HEK293T (cell line): ENCODE measurements around the gene HOXA11.
A peak's percentile ranks its signal among the peaks of the same experiment; 100 is the strongest.

Experiments
- CTCF ChIA-PET: fragments of 350-600 bp; formaldehyde crosslinking; extraction: SDS; loops from one replicate; lab custom pipeline; 2021; ENCODE audit warnings: antibody characterized with exemption, inconsistent platforms; lab: Yijun Ruan, JAX
- POLR2A ChIA-PET: fragments of 350-600 bp; formaldehyde crosslinking; extraction: SDS; loops from one replicate; lab custom pipeline; 2020; ENCODE audit warnings: antibody characterized with exemption, inconsistent platforms; lab: Yijun Ruan, JAX
- DNase-seq: peaks from one replicate; pipeline ENCODE4 v3.0.0; 2012; ENCODE audit warnings: mixed read lengths; ENCODE audit errors: extremely low spot score
- ARNT ChIP-seq: fragments of 450-650 bp; IDR thresholded peaks from 2 replicates; pipeline ENCODE4 v1.6.1; 2017; ENCODE audit warnings: mild to moderate bottlenecking
- BHLHE40 ChIP-seq: fragments of 450-650 bp; IDR thresholded peaks from 2 replicates; pipeline ENCODE4 v1.6.1; 2016; ENCODE audit warnings: mild to moderate bottlenecking, moderate library complexity, borderline replicate concordance
- CTBP1 ChIP-seq: fragments of 450-650 bp; IDR thresholded peaks from 2 replicates; pipeline ENCODE4 v1.6.1; 2016; ENCODE audit warnings: borderline replicate concordance
- ELF4 ChIP-seq: fragments of 450-650 bp; IDR thresholded peaks from 2 replicates; pipeline ENCODE4 v1.6.1; 2017; ENCODE audit warnings: antibody characterized with exemption
- FOXA1 ChIP-seq: fragments of 450-650 bp; IDR thresholded peaks from 2 replicates; pipeline ENCODE4 v1.6.1; 2016; ENCODE audit warnings: mild to moderate bottlenecking
- FOXK2 ChIP-seq: fragments of 450-650 bp; IDR thresholded peaks from 2 replicates; pipeline ENCODE4 v1.6.1; 2016; ENCODE audit warnings: mild to moderate bottlenecking
- FOXM1 ChIP-seq: fragments of 450-650 bp; IDR thresholded peaks from 2 replicates; pipeline ENCODE4 v1.6.1; 2017; ENCODE audit warnings: mild to moderate bottlenecking, borderline replicate concordance
- HDGF ChIP-seq: fragments of 450-650 bp; IDR thresholded peaks from 2 replicates; pipeline ENCODE4 v1.6.1; 2017; ENCODE audit warnings: antibody characterized with exemption, borderline replicate concordance
- L3MBTL2 ChIP-seq: fragments of 450-650 bp; conservative IDR thresholded peaks from 2 replicates; pipeline ENCODE4 v1.6.1; 2016; ENCODE audit warnings: mild to moderate bottlenecking
- LEF1 ChIP-seq: fragments of 450-650 bp; IDR thresholded peaks from 2 replicates; pipeline ENCODE4 v1.6.1; 2017; ENCODE audit warnings: mild to moderate bottlenecking, borderline replicate concordance
- NFRKB ChIP-seq: fragments of 450-650 bp; IDR thresholded peaks from 2 replicates; pipeline ENCODE4 v1.6.1; 2016; ENCODE audit warnings: mild to moderate bottlenecking, moderate library complexity
- PKNOX1 ChIP-seq: fragments of 450-650 bp; IDR thresholded peaks from 2 replicates; pipeline ENCODE4 v1.6.1; 2016
- SP1 ChIP-seq: fragments of 450-650 bp; IDR thresholded peaks from 2 replicates; pipeline ENCODE4 v1.6.1; 2017
- SUZ12 ChIP-seq: fragments of 450-650 bp; IDR thresholded peaks from 2 replicates; pipeline ENCODE4 v1.6.1; 2016; ENCODE audit warnings: mild to moderate bottlenecking
- TARDBP ChIP-seq: fragments of 450-650 bp; IDR thresholded peaks from 2 replicates; pipeline ENCODE4 v1.6.1; 2016
- ZNF384 ChIP-seq: fragments of 450-650 bp; IDR thresholded peaks from 2 replicates; pipeline ENCODE4 v1.6.1; 2016

Gene HOXA11

GRCh38 chr7:27137640-27138315 lies 47.3 kb downstream of the HOXA11 start:
- DNase-seq = no peak
- ChIA-PET POLR2A (no interaction called here), CTCF (no interaction called here)
- TF ChIP-seq ARNT = no peak
- TF ChIP-seq SP1 = no peak
- TF ChIP-seq PKNOX1 = no peak
- no peak for TF ChIP-seq NFRKB
- TF ChIP-seq BHLHE40 = no peak
- TF ChIP-seq SUZ12 = no peak
- TF ChIP-seq FOXA1 = no peak
- no peak for TF ChIP-seq HDGF
- no peak for TF ChIP-seq ELF4
- no peak for TF ChIP-seq ZNF384
- no peak for TF ChIP-seq LEF1
- TF ChIP-seq FOXK2 = no peak
- TF ChIP-seq TARDBP = no peak

- CTCF ChIA-PET = interaction anchor here (0.8 to 1.5 kb wide), 4 partner anchors 7 to 35 kb away, joined by 3 to 4 read pairs (median 3); partner anchors contain the start of gene HOXA5
- POLR2A ChIA-PET = interaction anchor here (0.8 to 1.9 kb wide), 6 partner anchors 15 to 275 kb away, joined by 3 to 5 read pairs (median 4); partner anchors contain the start of gene HOXA3
- TF ChIP-seq LEF1 (no peak), HDGF (no peak), CTBP1 (no peak), ZNF384 (no peak), SP1 (no peak), FOXA1 (no peak), ARNT (no peak), PKNOX1 (no peak), BHLHE40 (no peak)
- DNase-seq = no peak
Measured at GRCh38 chr7:27134392-27134791, 50.6 kb downstream of the HOXA11 start.

- ChIA-PET CTCF (interaction anchor here (0.8 to 1.5 kb wide), 4 partner anchors 8 to 35 kb away, joined by 3 to 4 read pairs (median 3); partner anchors contain the start of gene HOXA5), POLR2A (interaction anchor here (0.9 to 1.9 kb wide), 5 partner anchors 11 to 274 kb away, joined by 4 to 6 read pairs (median 5); partner anchors contain the start of genes HOXA3 and HOXA5)
- TF ChIP-seq L3MBTL2 = no peak
- peak; percentile 43; the same call in 1 of the 2 replicates for TF ChIP-seq PKNOX1
- DNase-seq = no peak
Measured at GRCh38 chr7:27133409-27134231, 51.4 kb downstream of the HOXA11 start.

- POLR2A ChIA-PET = interaction anchor here (1.3 to 1.9 kb wide), 2 partner anchors 11 to 20 kb away, joined by 5 to 6 read pairs; partner anchors contain the start of genes HOXA3 and HOXA5
Measured at GRCh38 chr7:27132978-27133377, 52.1 kb downstream of the HOXA11 start.

GRCh38 chr7:27132214-27132613 lies 52.8 kb downstream of the HOXA11 start:
- POLR2A ChIA-PET = interaction anchor here (0.9 to 5.3 kb wide), 7 partner anchors 11 to 35 kb away, joined by 3 to 103 read pairs (median 8); partner anchors contain the start of genes HOXA5 and HOXA7
- TF ChIP-seq ARNT = no peak
- TF ChIP-seq ZNF384 = no peak
- TF ChIP-seq FOXK2 = no peak
- no peak for TF ChIP-seq PKNOX1
- TF ChIP-seq BHLHE40 = no peak
- no peak for TF ChIP-seq NFRKB
- TF ChIP-seq FOXM1 = no peak
- TF ChIP-seq ELF4 = no peak
- TF ChIP-seq CTBP1 = no peak
- no peak for TF ChIP-seq L3MBTL2
- TF ChIP-seq HDGF = no peak
- no peak for TF ChIP-seq TARDBP
- DNase-seq = no peak
- CTCF ChIA-PET = interaction anchor here (1.4 kb wide), 1 partner anchor 47 kb away, joined by 3 read pairs; no protein-coding TSS in a partner anchor

More at GRCh38 chr7:27132978-27133377, 52.1 kb downstream of the HOXA11 start:
- CTCF ChIA-PET = interaction anchor here (1.5 kb wide), 1 partner anchor 9 kb away, joined by 4 read pairs; no protein-coding TSS in a partner anchor
- DNase-seq = no peak
- TF ChIP-seq FOXM1 (no peak), SP1 (no peak), LEF1 (no peak), BHLHE40 (no peak), ZNF384 (no peak), CTBP1 (peak; percentile 82), HDGF (no peak), FOXK2 (no peak), PKNOX1 (peak; percentile 93), SUZ12 (no peak), ELF4 (no peak)
